AG09319 (cell line): ENCODE measurements around the gene TUBGCP6.
"Not testable (repeated sequence)": the region's sequence is repeated elsewhere in the genome, so short reads cannot be mapped to it uniquely, and the experiment has no call there.

Experiments used
- DNase-seq: peaks from one replicate; pipeline ENCODE4 v3.0.0-alpha.2; 2010; ENCODE audit warnings: low read depth; ENCODE audit errors: extremely low read depth
- TF ChIP-seq, protein P1 (sequence below): IDR thresholded peaks from 2 replicates; pipeline ENCODE4 v1.5.1; 2011; ENCODE audit warnings: low read depth, mild to moderate bottlenecking, inconsistent platforms, low read length, moderate library complexity

The TUBGCP6 gene

GRCh38 chr22:50171319-50171964 is 73.4 kb downstream of the TUBGCP6 start:
- no peak for DNase-seq
- TF ChIP-seq, protein P1, sequence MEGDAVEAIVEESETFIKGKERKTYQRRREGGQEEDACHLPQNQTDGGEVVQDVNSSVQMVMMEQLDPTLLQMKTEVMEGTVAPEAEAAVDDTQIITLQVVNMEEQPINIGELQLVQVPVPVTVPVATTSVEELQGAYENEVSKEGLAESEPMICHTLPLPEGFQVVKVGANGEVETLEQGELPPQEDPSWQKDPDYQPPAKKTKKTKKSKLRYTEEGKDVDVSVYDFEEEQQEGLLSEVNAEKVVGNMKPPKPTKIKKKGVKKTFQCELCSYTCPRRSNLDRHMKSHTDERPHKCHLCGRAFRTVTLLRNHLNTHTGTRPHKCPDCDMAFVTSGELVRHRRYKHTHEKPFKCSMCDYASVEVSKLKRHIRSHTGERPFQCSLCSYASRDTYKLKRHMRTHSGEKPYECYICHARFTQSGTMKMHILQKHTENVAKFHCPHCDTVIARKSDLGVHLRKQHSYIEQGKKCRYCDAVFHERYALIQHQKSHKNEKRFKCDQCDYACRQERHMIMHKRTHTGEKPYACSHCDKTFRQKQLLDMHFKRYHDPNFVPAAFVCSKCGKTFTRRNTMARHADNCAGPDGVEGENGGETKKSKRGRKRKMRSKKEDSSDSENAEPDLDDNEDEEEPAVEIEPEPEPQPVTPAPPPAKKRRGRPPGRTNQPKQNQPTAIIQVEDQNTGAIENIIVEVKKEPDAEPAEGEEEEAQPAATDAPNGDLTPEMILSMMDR, result no peak

DNA sequence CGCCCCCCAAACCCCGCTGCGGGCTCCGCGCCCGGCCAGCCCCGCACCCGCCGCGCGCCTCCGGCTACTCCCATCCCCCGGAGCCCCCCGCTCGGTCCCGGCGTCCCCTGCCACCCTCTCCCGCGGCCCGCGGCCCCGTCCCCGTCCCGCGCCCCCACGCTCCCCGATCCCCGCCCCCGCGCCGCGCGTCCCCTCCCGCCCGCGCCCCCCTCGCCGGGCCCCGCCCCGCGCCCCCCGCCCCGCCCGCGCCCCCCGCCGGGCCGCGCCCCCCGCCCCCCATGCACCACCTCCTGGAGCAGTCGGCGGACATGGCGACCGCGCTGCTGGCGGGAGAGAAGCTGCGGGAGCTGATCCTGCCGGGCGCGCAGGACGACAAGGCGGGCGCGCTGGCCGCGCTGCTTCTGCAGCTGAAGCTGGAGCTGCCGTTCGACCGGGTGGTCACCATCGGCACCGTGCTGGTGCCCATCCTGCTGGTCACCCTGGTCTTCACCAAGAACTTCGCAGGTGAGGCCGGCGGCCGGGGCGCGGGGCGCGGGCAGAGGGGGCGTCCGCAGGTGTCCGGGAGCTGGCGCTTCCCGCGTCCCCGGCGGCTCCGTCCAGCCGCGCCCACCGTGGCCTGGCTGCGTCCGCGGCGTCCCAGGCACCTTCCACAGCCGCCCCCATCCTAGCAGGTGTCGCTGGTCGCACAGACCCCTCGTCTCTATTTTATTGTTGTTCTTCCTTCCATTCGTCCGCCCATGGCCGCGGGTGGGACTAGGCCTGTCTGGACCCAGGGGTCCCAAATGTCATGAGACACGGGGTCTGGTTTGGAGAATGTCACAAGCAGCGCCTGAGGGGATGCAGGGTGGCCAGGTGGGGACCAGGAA is 74.1 kb downstream of the TUBGCP6 start, which contains the start of gene PANX2:
TSS of gene PANX2 (plus strand) at position 279 of the 866 bp plus-strand sequence. CDS start at position 279, 0 bp downstream.
- TF ChIP-seq, protein P1, result no peak
- no peak for DNase-seq

- DNase-seq, result no peak
- TF ChIP-seq, protein P1, result no peak
Measured at GRCh38 chr22:50169774-50170341, 75.0 kb downstream of the TUBGCP6 start.

- TF ChIP-seq, protein P1, result no peak
- no peak for DNase-seq
Measured at GRCh38 chr22:50169181-50169759, 75.6 kb downstream of the TUBGCP6 start.

DNA sequence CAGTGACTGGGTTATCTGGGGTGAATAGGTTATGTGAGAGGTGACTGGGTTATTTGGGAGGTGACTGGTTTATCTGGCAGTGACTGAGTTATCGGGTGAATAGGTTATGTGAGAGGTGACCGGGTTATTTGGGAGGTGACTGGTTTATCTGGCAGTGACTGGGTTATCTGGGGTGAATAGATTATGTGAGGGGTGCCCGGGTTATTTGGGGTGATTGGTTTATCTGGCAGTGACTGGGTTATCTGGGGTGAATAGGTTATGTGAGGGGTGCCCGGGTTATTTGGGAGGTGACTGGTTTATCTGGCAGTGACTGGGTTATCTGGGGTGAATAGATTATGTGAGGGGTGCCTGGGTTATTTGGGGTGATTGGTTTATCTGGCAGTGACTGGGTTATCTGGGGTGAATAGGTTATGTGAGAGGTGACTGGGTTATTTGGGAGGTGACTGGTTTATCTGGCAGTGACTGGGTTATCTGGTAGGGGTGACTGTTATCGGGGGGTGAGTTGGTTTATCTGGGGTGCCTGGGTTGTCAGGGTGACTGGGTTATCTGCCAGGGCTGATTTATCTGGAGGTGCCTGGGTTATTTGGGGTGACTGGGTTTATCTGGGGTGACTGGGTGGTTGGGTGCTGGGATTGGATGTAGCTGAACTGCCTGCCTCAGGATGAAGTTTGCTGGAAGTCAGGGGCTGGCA is 76.2 kb downstream of the TUBGCP6 start:
- not testable (repeated sequence) for DNase-seq

- DNase-seq, result no peak
- TF ChIP-seq, protein P1, result no peak
Measured at GRCh38 chr22:50167689-50168489, 76.9 kb downstream of the TUBGCP6 start.
